ENCODE results near the gene CEP250. TPM values are rescaled to one million over a fixed set of nuclear protein-coding genes. Genes with fewer than 3 reads are reported as not detected.

The CEP250 gene
- total RNA-seq, 1 donor from 2014 or later: 55.4 TPM

GRCh38 chr20:35458388-35458787, 3.0 kb downstream of the CEP250 start:
- Mint-ChIP-seq H3K27me3 (ENCODE audit: insufficient read depth, low read depth) (peaks cover 7% of the 10 kb centered on the region), H3K9me3 (no peaks in the 10 kb centered on the region), H3K36me3 (peaks cover 20% of the 10 kb centered on the region), H3K27ac (no peak overlapping the region), H3K4me3 (peak overlapping the region; percentile 11), H3K4me1 (peaks cover 29% of the 10 kb centered on the region)
- peaks cover 11% of the 10 kb centered on the region for H4K20me1 ChIP-seq (ENCODE audit: low read depth)
- DNase-seq (ENCODE audit: low spot score): no peak
- H3K4me3 ChIP-seq: no peak overlapping the region
- H3K27ac ChIP-seq: no peak overlapping the region
- H3K79me2 ChIP-seq (ENCODE audit: low read depth): peaks cover 39% of the 10 kb centered on the region
- H3K27me3 ChIP-seq: no peaks in the 10 kb centered on the region
- no peaks in the 10 kb centered on the region for H3K9me3 ChIP-seq (ENCODE audit: low read depth)
- H3K4me1 ChIP-seq: peaks cover 6% of the 10 kb centered on the region
- H3K4me2 ChIP-seq: peak overlapping the region; percentile 11
- H3F3A ChIP-seq (ENCODE audit: low read depth): peaks cover 29% of the 10 kb centered on the region
- no peak overlapping the region for H2AFZ ChIP-seq (replicated peaks)
- no peaks in the 10 kb centered on the region for H3K36me3 ChIP-seq
- TF ChIP-seq EZH2 (IDR thresholded peaks at IDR 0.05) (no peak), EZH2phosphoT487 (IDR thresholded peaks at IDR 0.05) (no peak), CTCF (IDR thresholded peaks at IDR 0.05) (no peak)
- no peak overlapping the region for H3K9ac ChIP-seq

- H3K27me3 ChIP-seq: no peaks in the 10 kb centered on the region
- Mint-ChIP-seq H3K4me1 (peaks cover 16% of the 10 kb centered on the region), H3K9me3 (no peaks in the 10 kb centered on the region), H3K36me3 (peaks cover 30% of the 10 kb centered on the region), H3K27ac (no peak overlapping the region), H3K27me3 (ENCODE audit: insufficient read depth, low read depth) (peaks cover 2% of the 10 kb centered on the region), H3K4me3 (no peak overlapping the region)
- no peak overlapping the region for H2AFZ ChIP-seq (replicated peaks)
- H3K4me2 ChIP-seq: no peak overlapping the region
- no peak for DNase-seq (ENCODE audit: low spot score)
- peaks cover 3% of the 10 kb centered on the region for H3K36me3 ChIP-seq
- H3K4me1 ChIP-seq: no peaks in the 10 kb centered on the region
- TF ChIP-seq CTCF (IDR thresholded peaks at IDR 0.05) (no peak), EZH2 (IDR thresholded peaks at IDR 0.05) (no peak), EZH2phosphoT487 (IDR thresholded peaks at IDR 0.05) (no peak)
- peaks cover 20% of the 10 kb centered on the region for H4K20me1 ChIP-seq (ENCODE audit: low read depth)
- H3K9me3 ChIP-seq (ENCODE audit: low read depth): no peaks in the 10 kb centered on the region
- peaks cover 27% of the 10 kb centered on the region for H3K79me2 ChIP-seq (ENCODE audit: low read depth)
- no peak overlapping the region for H3K9ac ChIP-seq
- H3K27ac ChIP-seq: no peak overlapping the region
- peaks cover 10% of the 10 kb centered on the region for H3F3A ChIP-seq (ENCODE audit: low read depth)
- no peak overlapping the region for H3K4me3 ChIP-seq
Observed at GRCh38 chr20:35461620-35462019, 6.2 kb downstream of the CEP250 start.

- no peak overlapping the region for H3K27ac Mint-ChIP-seq
- peaks cover 10% of the 10 kb centered on the region for H3F3A ChIP-seq (ENCODE audit: low read depth)
- H3K4me1 ChIP-seq: peaks cover 3% of the 10 kb centered on the region
- no peak overlapping the region for H3K4me3 Mint-ChIP-seq
- H3K27me3 ChIP-seq: no peaks in the 10 kb centered on the region
- no peak for TF ChIP-seq EZH2phosphoT487 (IDR thresholded peaks at IDR 0.05)
- TF ChIP-seq EZH2 (IDR thresholded peaks at IDR 0.05): no peak
- no peak for TF ChIP-seq CTCF (IDR thresholded peaks at IDR 0.05)
- no peaks in the 10 kb centered on the region for H3K9me3 Mint-ChIP-seq
- peaks cover 23% of the 10 kb centered on the region for H4K20me1 ChIP-seq (ENCODE audit: low read depth)
- no peak overlapping the region for H3K4me3 ChIP-seq
- H3K4me1 Mint-ChIP-seq: peaks cover 19% of the 10 kb centered on the region
- H3K9me3 ChIP-seq (ENCODE audit: low read depth): no peaks in the 10 kb centered on the region
- H2AFZ ChIP-seq (replicated peaks): no peak overlapping the region
- DNase-seq (ENCODE audit: low spot score): no peak
- peaks cover 33% of the 10 kb centered on the region for H3K36me3 Mint-ChIP-seq
- H3K9ac ChIP-seq: no peak overlapping the region
- no peak overlapping the region for H3K27ac ChIP-seq
- peaks cover 20% of the 10 kb centered on the region for H3K79me2 ChIP-seq (ENCODE audit: low read depth)
- peaks cover 3% of the 10 kb centered on the region for H3K36me3 ChIP-seq
- peaks cover 2% of the 10 kb centered on the region for H3K27me3 Mint-ChIP-seq (ENCODE audit: insufficient read depth, low read depth)
- H3K4me2 ChIP-seq: no peak overlapping the region
Observed at GRCh38 chr20:35462351-35462750, 7.0 kb downstream of the CEP250 start.

Data from neural progenitor cell (in vitro differentiated cells).